Measurements from ENCODE around the gene ZNF622.

ZNF622 gene

DNA sequence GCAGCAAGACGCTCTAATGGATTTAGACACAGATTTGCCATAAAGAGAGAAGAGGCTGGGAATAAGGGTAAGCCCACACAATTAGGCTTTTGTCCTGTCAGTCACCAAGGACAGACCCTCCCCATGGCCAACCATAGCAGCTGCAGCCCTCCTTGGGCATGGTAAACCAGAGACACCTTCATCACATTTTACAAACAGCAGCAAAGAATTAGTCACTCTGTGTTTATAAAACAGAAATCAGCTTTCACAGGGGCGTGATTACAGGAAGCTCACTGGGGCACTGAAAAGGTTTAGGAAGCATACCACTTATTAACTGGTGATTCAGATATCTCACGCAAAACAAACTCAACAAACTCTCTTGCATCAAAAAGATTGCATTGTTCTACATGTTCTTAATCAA, 37.3 kb upstream of the ZNF622 start:
- no peak overlapping the region for H3K4me2 ChIP-seq (ENCODE audit: low read length)
- H3K4me3 ChIP-seq (ENCODE audit: low read length), result no peak overlapping the region
- H3K36me3 ChIP-seq (replicated peaks; ENCODE audit: low read depth, low read length), result no peaks in the 10 kb centered on the region
- no peak overlapping the region for H2AFZ ChIP-seq (ENCODE audit: low read depth, low read length)
- no peak overlapping the region for H3K27ac ChIP-seq (ENCODE audit: low read length)
- no peaks in the 10 kb centered on the region for H4K20me1 ChIP-seq (ENCODE audit: insufficient read depth, low read length)
- TF ChIP-seq EZH2phosphoT487 (IDR thresholded peaks at IDR 0.05; ENCODE audit: low read depth) (no peak), CTCF (IDR thresholded peaks at IDR 0.05; ENCODE audit: low read depth, low read length) (no peak)
- peaks cover 11% of the 10 kb centered on the region for H3K4me1 ChIP-seq (ENCODE audit: low read length)
- H3K9ac ChIP-seq (ENCODE audit: low read length), result no peak overlapping the region
- H3K9me3 ChIP-seq (ENCODE audit: insufficient read depth, low read length), result no peaks in the 10 kb centered on the region
- no peaks in the 10 kb centered on the region for H3K27me3 ChIP-seq (ENCODE audit: low read depth, low read length)
- no peaks in the 10 kb centered on the region for H3K79me2 ChIP-seq (ENCODE audit: low read length)

GRCh38 chr5:16500024-16500423, 34.4 kb upstream of the ZNF622 start:
- Histone ChIP-seq H3K27ac (ENCODE audit: low read length) (no peak overlapping the region), H3K36me3 (replicated peaks; ENCODE audit: low read depth, low read length) (no peaks in the 10 kb centered on the region), H4K20me1 (ENCODE audit: insufficient read depth, low read length) (no peaks in the 10 kb centered on the region), H3K4me3 (ENCODE audit: low read length) (no peak overlapping the region), H2AFZ (ENCODE audit: low read depth, low read length) (no peak overlapping the region), H3K4me2 (ENCODE audit: low read length) (no peak overlapping the region), H3K4me1 (ENCODE audit: low read length) (peaks cover 3% of the 10 kb centered on the region), H3K79me2 (ENCODE audit: low read length) (no peaks in the 10 kb centered on the region), H3K9me3 (ENCODE audit: insufficient read depth, low read length) (no peaks in the 10 kb centered on the region), H3K9ac (ENCODE audit: low read length) (no peak overlapping the region), H3K27me3 (ENCODE audit: low read depth, low read length) (no peaks in the 10 kb centered on the region)
- TF ChIP-seq CTCF (IDR thresholded peaks at IDR 0.05; ENCODE audit: low read depth, low read length) (no peak), EZH2phosphoT487 (IDR thresholded peaks at IDR 0.05; ENCODE audit: low read depth) (no peak)

GRCh38 chr5:16497546-16497945, 31.9 kb upstream of the ZNF622 start:
- Histone ChIP-seq H3K4me2 (ENCODE audit: low read length) (no peak overlapping the region), H3K4me3 (ENCODE audit: low read length) (no peak overlapping the region), H3K27me3 (ENCODE audit: low read depth, low read length) (no peaks in the 10 kb centered on the region), H3K36me3 (replicated peaks; ENCODE audit: low read depth, low read length) (no peaks in the 10 kb centered on the region), H3K4me1 (ENCODE audit: low read length) (no peaks in the 10 kb centered on the region), H3K79me2 (ENCODE audit: low read length) (no peaks in the 10 kb centered on the region), H2AFZ (ENCODE audit: low read depth, low read length) (no peak overlapping the region), H3K9ac (ENCODE audit: low read length) (no peak overlapping the region), H3K9me3 (ENCODE audit: insufficient read depth, low read length) (no peaks in the 10 kb centered on the region), H4K20me1 (ENCODE audit: insufficient read depth, low read length) (no peaks in the 10 kb centered on the region), H3K27ac (ENCODE audit: low read length) (no peak overlapping the region)
- TF ChIP-seq EZH2phosphoT487 (IDR thresholded peaks at IDR 0.05; ENCODE audit: low read depth) (no peak), CTCF (IDR thresholded peaks at IDR 0.05; ENCODE audit: low read depth, low read length) (no peak)

- no peaks in the 10 kb centered on the region for H3K36me3 ChIP-seq (replicated peaks; ENCODE audit: low read depth, low read length)
- no peaks in the 10 kb centered on the region for H4K20me1 ChIP-seq (ENCODE audit: insufficient read depth, low read length)
- H3K79me2 ChIP-seq (ENCODE audit: low read length), result no peaks in the 10 kb centered on the region
- no peak overlapping the region for H3K9ac ChIP-seq (ENCODE audit: low read length)
- H3K4me3 ChIP-seq (ENCODE audit: low read length), result no peak overlapping the region
- H3K4me2 ChIP-seq (ENCODE audit: low read length), result no peak overlapping the region
- no peaks in the 10 kb centered on the region for H3K4me1 ChIP-seq (ENCODE audit: low read length)
- H3K27ac ChIP-seq (ENCODE audit: low read length), result no peak overlapping the region
- H3K27me3 ChIP-seq (ENCODE audit: low read depth, low read length), result no peaks in the 10 kb centered on the region
- TF ChIP-seq EZH2phosphoT487 (IDR thresholded peaks at IDR 0.05; ENCODE audit: low read depth) (no peak), CTCF (IDR thresholded peaks at IDR 0.05; ENCODE audit: low read depth, low read length) (no peak)
- no peak overlapping the region for H2AFZ ChIP-seq (ENCODE audit: low read depth, low read length)
- no peaks in the 10 kb centered on the region for H3K9me3 ChIP-seq (ENCODE audit: insufficient read depth, low read length)
These were observed 27.7 kb upstream of the ZNF622 start for GRCh38 chr5:16493261-16493660.
